NCI-H1930 (cell line): ENCODE results near the gene NELFB.

Experiments
- DNase-seq, 2 experiments: peaks; one replicate each; lab custom pipeline; 2025; lab: John Stamatoyannopoulos, UW

NELFB gene

DNA sequence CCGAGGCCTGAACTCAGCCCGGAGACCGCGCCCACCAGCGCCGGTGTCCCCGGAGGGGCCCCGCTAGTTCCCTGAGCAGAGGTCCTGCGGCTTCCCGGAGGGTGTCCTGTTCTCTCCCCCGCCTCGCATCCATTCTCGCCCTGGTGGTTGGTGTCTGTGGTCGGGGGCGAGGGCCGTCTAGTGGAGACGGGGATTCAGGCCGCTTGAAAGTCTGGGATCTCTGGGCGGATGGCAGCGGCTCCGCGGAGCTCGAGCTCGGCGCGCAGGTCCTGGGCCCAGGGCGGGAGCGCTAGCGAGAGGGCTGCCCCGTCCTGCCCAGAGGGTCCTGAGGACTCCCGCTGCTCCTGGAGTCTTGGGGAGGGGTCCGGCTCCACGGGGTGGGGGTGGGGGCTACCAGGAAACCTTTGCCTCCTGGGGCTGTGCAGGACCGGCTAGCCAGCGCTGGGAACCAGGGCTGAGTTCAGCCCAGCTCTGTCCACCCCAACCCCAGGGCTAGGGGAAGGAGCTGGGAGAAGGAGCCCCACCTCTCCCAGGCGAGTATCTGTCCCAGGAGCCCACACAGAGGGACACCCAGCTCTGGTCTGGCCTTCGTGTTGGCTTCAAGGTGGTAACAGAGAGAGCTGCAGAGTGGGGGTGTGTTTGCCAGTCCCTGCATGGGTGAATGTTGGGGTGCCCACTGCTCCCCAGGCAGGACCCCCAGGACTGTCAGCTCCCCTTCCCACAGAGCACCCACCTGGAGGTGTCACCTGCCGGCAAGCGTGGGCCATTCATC lies 26.4 kb downstream of the NELFB start:
- DNase-seq: no peak

DNA sequence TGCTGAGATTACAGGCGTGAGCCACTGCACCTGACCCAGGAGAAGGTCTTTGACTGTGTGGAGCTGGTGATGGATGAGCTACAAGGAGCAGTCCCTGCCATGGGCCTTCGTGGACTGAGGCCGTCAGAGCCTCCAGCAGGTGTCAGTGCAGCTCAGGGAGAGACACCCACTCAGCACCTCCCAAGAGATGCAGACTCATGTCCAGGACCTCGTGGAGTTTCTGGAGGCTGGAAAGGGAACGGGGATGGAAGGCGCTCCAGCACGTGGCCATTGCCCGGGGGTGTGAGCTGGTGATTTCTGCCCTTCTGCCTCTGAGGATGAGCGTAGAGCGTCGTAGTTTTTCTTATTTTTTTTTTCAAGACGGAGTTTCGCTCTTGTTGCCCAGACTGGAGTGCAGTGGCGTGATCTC lies 31.9 kb downstream of the NELFB start:
- DNase-seq: peak; percentile 63 to 65

DNA sequence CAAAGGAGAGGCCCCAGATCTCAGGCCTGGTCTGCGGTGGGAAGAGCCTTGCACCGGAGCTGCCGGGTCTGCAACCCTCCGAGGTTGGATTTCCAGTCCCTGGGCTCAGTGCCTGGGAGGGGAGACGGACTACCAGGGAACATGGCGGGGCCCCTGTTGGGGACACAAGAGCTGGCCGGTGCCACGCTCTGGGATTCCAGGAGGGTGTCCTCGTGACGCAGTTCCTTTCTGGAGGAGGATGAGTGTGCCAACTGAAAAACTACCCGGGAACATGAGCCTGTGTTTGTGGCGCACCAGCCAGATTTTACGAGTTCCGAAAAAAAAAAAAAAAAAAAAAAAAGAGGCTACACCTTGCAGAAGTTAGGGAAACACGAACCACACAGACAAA lies 38.0 kb downstream of the NELFB start:
- DNase-seq: no peak

DNA sequence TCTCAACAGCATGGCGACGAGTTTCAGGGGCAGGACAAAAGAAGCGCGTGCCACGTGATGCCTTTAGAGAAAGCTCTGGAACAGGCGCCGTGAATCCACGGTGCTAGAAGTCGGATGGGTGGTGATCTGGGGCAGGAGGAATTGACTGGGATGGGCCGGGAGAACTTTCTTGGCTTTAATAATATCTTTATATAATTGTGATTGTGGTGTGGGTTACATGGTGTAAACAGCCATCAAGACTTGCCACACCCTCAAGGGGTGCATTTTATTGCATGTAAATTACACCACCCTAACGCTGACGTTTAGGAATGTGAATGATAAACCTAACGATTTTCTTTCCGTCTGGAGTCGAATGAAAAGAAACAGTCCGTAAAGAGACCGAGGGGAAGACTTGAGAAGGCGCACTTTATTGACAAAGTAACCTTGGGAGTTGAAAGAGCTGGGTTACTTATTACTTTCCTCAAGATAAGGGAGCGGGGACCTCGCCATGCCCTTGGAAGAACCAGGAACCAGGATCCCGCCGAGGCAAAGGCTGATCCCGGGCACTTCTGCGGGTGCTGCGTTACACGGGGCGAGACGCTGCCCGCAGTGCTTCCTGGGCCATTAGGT lies 38.5 kb downstream of the NELFB start:
- no peak for DNase-seq

DNA sequence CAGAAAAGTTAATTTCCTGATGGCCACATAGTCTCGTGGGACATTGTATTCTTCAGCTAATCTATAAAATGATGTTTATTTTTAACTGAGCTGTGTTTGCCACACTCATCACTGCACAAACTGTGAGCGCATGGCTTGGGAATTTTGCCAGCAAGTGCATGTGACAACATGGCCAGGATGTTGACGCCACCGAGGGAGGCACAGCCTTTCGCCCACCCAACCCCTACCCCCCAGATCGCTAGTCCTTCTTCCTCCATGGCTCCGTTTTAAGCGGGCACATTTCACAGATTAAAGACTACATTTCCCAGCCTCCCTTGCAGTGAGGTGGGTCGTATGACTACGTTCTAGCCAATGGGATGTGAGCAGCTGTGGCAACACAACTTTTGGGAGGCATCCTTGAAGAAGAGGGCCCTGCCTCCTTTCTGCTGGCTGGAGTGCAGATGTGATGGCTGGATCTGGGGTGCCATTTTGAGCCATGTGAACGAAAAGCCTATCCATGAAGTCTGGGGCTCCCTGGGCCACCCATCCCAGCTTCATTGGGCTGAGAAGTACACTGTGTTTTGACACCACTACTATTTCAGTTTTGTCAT lies 39.1 kb downstream of the NELFB start:
- no peak for DNase-seq

DNA sequence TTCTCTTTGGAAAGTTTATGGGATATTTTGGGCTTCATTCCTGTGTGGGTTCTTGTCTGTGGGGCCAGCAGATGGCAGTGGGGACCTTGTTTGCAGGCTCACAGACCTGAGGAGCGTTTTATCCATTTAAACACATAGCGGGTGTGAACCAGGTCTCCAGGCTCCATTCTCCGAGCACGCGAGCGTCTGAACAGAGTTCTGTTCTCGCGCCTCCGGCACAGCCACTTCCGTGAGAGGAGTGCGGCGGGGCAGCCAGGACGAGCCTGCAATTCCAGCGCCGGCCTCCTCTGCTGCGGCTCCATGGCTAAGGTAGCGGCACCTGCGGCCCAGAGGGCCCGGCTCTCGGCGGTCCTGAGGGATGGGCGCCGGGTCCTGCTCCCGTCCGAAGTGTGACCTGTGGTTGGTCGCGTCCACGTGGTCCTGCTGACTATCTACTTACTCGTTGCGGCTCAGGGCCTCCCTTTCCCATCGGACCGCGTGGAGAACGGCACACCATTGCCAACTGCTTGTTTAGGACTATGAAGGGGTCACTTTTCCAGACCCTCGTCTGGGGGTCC lies 39.6 kb downstream of the NELFB start:
- no peak for DNase-seq

DNA sequence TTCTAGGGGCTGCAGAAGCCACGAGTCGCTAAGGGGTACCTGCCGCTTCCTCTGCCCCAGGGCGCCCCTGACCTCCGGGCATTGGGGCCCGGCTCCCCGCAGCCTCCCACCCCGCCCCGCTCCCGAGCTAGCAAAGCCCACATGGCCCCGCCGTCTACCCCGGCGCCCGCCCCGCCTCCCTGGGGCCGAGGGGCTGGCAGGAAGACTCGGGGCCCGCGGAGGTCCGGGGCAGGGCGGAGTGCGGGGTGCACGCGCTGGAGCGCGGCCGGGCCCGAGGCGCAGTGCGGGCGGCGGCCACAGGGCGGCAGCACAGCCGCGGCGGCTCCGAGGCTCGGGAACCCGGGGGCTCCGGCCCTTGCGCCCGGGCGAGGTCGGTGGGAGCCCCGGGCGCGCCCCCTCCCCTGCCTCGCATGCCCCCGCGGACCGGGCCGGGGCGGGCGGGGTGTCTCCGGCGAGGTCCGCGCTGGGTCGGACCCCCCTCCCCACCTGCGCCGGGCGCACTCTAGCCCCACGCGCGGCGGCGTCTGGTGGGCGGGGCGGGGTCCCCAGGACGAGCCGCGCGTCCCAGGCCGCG lies 40.2 kb downstream of the NELFB start:
- no peak for DNase-seq

DNA sequence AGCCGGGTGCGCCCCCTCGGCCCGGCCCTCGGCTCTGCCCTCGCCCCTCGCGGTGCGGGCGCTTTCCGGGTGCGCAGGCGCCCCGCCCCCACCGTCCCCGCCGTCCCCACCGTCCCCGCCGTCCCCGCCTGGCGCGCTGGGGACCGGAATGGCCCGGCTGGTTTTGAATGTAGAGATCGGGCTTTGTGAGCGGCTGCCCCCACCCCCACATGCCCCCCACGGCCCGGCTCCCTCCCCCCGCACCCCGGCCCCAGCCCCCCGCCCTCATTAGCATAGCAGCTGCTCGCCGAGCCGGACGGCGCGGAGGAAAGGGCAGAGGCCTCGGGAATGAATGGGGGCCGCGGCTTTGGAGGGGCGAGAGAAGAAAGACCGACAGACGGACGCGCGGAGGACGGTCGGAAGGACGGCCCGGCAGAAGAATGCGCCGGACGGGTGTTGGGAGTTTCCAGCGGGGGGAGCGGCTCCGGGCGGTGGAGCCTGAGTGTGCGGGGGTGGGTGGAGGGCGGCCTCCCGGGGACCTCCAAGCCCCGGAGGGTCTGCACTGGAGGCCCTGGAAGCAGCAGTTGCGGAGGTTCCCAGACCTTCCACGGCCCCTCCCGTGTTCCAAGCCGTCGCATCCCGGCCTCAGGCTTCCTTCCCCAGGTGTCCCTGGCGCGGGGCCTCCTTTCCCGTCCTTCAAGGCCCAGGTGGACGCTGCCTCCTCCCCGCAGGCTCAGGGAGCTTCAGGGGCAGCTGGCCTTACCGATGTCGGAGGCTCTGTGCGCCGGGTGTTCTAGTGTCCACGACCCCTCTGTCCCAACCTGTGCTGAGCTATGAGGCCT lies 40.9 kb downstream of the NELFB start:
- no peak for DNase-seq

DNA sequence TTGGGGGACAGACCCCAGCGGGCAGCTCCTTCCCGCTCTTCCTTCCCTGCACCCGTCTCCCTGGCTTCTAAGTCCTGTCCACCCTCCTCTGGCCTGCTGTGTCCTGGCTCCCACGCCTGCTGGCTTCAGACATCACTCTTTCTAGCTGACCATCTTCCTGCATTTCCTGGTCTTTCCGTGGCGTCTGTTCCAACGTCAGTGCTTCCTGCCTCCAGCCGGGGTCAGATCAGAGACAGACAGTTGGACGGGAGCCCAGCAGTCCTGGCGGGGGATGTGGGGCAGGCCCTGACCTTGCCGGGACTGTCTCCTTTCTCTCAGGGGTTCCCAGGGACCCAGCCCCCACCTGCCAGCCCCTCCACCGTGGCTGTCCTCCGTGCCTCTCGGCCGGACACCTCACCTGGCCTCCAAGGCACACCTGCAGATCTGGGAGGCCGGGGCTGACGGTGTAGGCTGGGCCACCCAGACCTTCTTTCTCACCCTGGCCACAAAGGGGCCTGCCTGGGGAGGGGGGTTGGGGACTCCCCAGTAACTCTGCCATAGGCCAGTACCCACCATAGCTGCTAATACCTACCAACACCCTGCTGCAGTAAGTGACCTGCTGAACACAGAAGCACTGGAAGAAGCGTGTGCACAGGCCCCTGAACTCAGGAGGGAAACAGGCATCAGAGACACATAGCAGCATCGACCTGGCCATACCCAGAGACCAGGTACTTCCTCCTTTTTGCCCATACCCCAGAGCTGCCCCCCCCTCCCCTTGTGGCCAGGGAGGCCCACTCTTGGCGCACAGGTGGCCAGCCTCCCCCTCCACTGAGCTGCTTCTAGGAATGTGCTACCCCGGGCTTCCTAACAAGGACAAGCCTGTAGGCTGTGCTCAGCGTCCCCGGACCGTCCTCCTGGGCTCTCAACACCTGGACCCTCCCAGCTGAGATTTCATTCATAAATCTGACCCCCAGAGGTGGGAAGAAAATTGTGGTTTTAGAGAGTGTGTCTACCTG lies 41.8 kb downstream of the NELFB start:
- no peak for DNase-seq

DNA sequence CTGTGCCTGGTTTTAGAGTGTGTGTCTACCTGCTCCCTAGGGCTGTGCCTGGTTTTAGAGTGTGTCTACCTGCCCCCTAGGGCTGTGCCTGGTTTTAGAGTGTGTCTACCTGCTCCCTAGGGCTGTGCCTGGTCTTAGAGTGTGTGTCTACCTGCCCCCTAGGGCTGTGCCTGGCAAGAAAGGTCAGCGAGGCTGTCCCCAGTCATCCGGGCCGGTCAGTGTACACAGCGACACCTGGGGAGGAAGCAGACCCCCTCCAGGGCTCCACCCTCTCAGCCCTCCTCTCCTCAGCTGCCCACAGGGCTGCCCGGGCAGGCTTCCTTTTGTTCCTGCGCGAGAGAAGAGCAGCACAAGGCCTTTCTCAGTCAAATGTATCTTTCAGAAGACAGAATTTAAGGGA lies 42.8 kb downstream of the NELFB start:
- no peak for DNase-seq

DNA sequence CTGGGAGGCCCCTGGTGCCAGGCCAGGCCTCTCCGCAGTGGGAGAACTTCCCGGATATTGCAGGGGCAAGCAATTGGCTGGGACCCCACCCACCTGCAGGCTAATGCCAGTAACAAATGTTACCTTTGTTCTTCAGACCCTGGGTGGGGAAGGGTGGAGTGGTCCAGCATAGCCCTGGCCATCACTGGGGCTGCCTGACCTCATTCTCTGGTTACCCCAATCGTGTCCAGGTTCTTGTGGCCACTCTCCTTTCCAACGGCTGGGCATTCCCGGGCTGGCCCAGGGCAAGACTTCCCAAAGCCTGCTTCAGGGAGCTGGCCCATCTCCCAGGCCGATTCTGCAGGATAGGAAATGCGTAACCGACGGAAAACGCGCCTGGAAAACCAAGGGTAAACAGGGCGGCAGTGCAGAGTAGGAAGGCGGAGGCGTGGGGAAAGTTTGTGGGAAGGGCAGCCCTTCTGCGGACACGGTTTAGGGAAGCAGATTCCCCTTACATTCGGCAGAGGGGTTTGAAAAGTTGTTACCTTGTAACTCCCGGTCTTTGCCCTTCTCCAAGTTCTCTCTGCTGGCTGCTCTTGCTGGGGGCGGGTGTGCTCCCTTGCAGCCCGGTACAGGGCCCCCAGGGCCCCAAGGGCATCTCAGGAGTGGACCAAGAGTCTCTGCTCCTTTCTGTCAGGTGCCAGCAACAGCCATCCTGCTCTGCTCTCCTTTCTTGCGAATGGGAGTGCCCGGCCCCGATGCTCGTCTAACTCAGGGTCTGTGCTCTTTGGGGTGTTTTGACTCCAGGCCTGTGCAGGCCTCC lies 43.5 kb downstream of the NELFB start:
- no peak for DNase-seq

DNA sequence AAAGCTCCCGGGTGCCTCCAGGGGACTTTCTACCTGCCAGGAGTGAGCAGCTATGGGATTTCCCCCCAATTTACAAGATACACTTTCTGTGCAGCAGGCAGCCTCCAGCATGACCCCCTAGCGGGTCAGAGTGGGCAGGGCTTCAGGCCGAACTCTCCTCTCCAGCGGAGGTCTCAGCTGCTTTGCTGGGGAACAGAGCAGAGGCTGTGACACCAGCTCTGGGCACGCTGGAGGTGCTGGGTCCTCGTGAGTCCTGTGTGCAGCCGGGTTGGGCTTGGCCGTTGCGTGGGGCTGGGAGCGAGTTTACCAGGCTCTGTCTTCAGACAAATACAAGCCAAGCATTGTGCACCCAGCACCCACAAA lies 44.1 kb downstream of the NELFB start:
- DNase-seq: no peak

DNA sequence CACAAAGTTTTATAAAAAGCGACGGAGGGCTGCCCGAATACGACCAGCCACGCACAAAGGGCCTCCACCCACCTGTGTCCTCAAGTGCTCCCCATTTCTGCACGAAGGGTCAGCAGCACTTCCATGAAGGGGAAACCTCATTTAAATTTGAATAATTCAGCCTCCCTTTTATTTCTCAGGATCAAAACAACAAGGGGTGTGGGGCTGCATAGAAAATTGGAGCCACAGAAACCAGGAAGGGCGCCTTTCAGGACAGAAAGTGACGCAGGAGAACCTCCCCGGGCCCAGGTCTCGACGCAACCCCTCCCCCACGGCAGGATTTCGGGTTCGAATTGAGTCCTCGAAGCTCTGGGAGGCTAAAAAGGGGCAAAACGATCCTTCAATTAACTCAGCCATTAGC lies 44.8 kb downstream of the NELFB start:
- DNase-seq: no peak

DNA sequence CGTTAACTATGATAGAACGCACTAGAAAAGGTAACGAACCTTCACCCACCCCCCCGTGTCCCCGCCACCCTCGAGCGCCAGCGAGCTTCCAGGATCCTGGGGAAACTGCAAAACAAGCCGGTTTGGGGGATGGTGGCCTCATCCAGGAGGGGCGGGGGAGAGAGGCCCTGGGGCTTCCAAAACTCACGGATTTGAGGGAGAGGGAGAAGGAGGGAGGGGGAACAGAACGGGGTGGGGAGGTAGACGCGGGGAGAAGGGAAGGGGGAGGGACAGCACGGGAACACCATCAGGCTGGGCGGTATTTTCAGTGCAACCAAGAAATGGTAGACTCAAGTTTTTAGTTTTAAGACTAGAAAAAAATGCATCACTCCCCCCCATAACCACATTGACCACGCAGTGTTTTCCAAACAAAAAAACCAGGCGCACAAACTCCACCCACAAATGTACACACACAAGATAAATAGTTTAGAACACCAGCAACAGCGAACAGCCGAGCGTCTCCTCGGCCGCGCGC lies 45.5 kb downstream of the NELFB start:
- no peak for DNase-seq

DNA sequence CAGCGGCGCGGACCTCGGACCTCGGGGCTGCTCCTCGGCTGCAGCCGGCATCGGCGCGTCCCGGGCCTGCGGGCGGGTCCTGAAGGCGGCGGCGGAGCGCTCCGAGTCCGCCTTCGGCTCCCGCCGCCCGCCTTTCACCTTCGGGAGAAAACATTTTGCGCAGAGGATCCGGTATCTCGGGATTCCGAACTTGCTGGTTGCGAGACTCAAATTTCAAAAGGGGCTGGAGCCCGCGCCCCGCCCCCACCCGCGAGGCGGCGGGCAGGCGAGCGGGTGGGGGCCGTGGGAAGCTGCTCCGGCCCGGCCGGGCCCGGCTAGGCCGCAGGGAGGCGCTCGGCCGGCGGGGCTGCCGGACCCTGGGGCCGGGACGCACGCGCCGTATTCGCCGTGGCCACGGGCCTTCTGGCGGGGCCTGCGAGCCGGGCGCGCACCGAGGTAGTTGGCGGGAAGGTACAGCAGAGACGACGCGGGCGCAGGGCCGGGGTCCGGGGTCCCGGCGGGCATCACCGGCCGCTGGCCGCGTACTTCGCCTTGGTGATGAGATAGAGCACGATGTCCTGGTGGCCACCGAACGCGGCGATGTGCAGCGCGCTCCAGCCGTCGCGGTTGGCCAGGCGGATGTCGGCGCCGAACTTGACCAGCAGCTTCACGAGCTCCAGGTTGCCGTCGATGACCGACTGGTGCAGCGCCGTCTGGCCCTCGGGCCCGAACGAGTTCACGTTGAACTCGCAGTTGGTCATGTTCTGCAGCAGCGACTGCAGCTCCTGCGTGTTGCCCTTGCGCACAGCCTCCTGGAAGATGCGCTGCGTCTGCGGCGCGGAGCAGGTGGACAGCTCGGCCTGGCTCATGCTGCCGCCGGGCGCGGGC lies 46.2 kb downstream of the NELFB start:
- peak in 1 of 2 experiments; percentile 68 for DNase-seq

DNA sequence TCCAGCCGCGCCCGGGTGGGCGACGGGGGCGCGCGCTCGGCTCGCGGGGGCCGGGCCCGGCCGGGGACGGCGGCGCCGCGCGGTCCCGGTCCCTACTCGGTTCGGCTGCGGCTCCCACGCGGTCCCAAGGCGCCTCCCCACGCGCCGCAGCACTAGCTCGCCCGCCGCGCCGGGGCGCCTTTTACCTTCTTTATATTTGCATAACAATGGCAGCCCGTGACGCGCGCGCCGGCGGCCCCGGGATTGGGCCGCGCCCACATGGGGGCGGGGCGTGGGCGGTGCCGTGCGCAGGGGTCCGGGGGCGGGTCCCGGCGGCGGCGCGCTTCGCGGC lies 47.0 kb downstream of the NELFB start, which contains the start of gene NRARP:
Gene NRARP, minus strand, starts transcription at position 154 of the 331 bp plus-strand sequence. CDS start 343 bp downstream, outside the sequence.
- DNase-seq: peak; percentile 71 to 95

DNA sequence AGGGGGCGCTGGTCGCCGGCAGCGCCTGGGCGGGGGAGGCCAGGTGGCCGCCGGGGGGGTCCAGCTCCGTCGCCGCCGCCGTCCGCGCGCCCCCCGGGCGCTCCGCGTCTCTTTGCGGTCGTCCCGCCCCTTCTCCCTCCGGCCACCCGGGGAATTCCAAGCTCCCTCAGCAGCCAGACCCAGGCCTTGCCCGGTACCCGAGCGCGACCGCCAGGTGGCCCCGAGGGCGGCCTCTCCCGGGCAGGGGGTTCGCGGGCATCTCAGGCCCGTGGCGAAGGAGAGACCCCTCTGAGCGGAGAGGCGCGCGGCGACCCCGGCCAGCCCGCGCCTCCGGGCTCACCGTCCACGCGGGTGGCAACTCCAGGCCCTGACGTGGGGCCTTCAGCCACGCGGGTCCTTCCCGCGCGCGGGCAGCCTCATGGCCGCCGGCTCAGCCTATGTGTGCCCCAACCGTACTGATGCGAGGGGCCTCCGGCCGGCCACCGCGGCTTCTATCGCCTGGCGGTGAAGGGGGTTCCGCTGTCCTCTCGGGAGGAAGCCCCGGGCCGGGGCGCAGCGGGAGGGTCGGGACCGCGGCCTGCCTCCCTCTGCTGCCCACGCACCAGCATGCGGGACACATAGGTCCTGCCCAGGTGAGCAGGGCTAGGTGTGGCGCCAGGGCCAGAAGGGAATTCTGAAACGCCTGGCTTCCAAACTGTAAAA lies 47.5 kb downstream of the NELFB start:
- DNase-seq: peak in 1 of 2 experiments; percentile 69
